ENCODE results near the gene HOMER3.
"Not testable (repeated sequence)": the region's sequence is repeated elsewhere in the genome, so short reads cannot be mapped to it uniquely, and the experiment has no call there.

HOMER3 gene

GRCh38 chr19:18967358-18968146 lies 26.5 kb upstream of the HOMER3 start:
- TF ChIP-seq ZNF274 (IDR thresholded peaks at IDR 0.05; ENCODE audit: low read depth, low read length), result no peak

DNA sequence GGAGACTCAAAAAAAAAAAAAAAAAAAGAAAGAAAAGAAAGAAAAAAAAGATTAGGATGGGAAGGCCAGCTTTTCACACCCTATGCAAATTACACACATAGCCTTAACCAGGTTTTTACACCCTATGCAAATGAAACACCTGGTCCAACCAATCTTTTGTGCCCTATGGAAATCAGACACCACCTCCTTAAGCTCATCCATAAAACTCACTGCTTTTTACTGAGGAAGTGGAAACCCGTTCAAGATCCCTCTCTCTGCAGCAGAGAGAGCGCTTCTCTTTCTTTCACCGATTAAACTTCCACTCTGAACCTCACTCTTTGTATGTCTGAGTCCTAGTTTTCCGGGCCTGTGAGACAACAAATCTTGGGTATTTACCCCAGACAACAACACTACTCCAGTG lies 25.3 kb upstream of the HOMER3 start:
- H3K4me3 ChIP-seq (ENCODE audit: low read length), result no peak overlapping the region
- TF ChIP-seq ZNF274 (IDR thresholded peaks at IDR 0.05; ENCODE audit: low read depth, low read length), result no peak

More at GRCh38 chr19:18967358-18968146, 26.5 kb upstream of the HOMER3 start:
- no peak overlapping the region for H3K4me3 ChIP-seq (ENCODE audit: low read length)

GRCh38 chr19:18964121-18964520 lies 23.1 kb upstream of the HOMER3 start:
- no peak overlapping the region for H3K4me3 ChIP-seq (ENCODE audit: low read length)
- no peak for TF ChIP-seq ZNF274 (IDR thresholded peaks at IDR 0.05; ENCODE audit: low read depth, low read length)

DNA sequence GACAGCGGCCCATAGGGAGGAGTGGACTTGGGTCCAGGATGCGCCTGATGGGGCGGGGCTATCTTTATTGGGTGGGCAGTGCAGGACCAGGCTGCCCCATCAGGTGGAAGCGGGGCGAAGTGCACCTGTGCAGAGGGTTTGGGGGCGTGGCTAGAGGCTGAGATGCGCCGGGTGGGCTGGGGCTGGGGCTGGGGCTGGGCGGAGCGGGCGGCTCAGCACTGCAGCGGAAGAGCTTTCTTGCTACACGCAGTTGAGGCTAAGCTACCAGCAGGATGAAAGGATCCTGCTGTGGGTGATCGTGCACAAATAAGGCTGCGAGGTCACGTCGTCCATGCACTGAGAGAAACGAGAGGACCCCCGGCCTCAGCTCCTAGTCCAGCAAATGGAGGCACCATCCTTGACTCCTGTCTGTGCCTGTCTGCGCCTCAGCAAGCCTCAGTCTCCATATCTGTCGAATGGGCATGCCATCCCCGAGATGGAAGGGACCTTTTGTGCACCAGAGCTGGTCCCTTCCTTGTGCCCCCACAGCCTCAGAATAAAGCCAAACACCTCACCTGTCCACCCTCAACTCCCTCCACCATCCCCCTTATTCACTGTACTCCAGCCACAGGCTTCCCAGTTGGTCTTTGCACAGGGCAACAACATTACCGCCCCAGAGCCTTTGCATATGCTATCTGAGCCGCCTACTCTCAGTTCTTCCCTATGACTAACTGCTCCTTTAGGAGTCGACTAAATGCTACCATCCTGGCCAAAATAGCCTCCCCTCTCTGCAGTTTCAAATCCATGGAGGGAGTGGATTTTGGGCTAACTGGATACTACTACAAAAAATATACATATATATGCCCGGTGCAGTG lies 21.0 kb upstream of the HOMER3 start:
- TF ChIP-seq ZNF274 (IDR thresholded peaks at IDR 0.05; ENCODE audit: low read depth, low read length), result no peak
- H3K4me3 ChIP-seq (ENCODE audit: low read length), result no peak overlapping the region

DNA sequence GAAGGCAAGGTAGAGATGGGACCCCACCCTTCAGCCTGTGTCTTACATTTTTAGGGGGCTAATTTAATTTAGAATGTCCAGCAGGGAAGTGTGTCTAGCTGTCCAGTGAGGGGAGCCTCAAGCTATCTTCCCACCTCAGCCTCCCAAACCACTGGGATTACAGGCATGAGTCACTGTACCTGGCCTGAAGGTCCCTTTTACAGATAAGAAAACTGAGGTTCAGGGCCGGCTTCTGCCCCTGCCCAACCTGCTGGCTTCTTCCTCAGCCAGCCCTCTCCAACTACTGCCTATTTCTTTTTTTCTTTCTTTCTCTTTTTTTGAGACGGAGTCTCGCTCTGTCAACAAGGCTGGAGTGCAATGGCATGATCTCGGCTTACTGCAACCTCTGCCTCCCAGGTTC lies 19.4 kb upstream of the HOMER3 start:
- TF ChIP-seq ZNF274 (IDR thresholded peaks at IDR 0.05; ENCODE audit: low read depth, low read length), result no peak
- H3K4me3 ChIP-seq (ENCODE audit: low read length), result no peak overlapping the region

DNA sequence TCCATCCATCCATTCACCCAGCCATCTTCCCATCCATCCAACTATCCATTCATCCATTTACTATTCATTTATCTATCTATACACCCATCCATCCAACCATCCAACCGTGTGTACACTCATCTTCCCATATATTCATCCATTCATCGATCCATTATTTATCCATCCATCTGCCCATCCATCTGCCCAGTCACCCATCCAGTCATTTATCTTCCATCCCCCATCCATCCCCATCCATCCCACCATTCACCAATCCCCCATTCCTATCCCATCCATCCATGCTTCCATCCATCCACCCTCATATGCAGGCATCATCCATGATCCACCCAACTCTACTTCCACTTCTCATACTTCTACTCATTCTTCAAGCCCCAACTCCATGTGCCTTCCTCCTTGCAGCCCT lies 14.0 kb upstream of the HOMER3 start:
- H3K4me3 ChIP-seq (ENCODE audit: low read length), result no peak overlapping the region
- TF ChIP-seq ZNF274 (IDR thresholded peaks at IDR 0.05; ENCODE audit: low read depth, low read length), result no peak

- TF ChIP-seq ZNF274 (IDR thresholded peaks at IDR 0.05; ENCODE audit: low read depth, low read length), result no peak
- H3K4me3 ChIP-seq (ENCODE audit: low read length), result no peak overlapping the region
Observed at GRCh38 chr19:18954094-18954493, 13.1 kb upstream of the HOMER3 start.

DNA sequence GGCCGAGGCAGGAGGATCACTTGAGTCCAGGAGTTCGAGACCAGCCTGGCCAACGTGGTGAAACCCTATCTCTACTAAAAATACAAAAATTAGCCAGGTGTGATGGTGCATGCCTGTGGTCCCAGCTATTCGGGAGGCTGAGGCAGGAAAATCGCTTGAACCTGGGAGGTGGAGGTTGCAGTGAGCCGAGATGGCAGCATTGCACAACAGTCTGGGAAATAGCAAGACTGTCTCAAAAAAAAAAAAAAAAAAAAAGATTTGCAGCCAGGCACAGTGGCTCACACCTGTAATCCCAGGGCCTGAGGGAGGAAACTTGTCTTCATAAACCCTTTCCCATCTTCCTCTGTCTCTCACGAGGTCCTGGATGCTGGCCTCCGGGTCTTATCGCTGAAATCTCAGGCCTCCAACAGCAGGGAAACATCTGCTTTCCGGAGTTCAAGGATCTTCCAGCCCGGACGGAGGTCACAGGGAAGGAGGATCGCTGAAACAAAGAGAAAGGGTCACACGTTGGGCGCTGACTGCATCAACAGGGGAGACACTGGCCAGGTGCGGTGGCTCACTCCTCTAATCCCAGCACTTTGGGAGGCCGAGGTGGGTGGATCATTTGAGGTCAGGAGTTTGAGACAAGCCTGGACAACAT lies 11.5 kb upstream of the HOMER3 start:
- H3K4me3 ChIP-seq (ENCODE audit: low read length), result not testable (repeated sequence)

GRCh38 chr19:18951721-18952281 lies 10.8 kb upstream of the HOMER3 start:
- TF ChIP-seq ZNF274 (IDR thresholded peaks at IDR 0.05; ENCODE audit: low read depth, low read length), result no peak
- H3K4me3 ChIP-seq (ENCODE audit: low read length), result no peak overlapping the region

DNA sequence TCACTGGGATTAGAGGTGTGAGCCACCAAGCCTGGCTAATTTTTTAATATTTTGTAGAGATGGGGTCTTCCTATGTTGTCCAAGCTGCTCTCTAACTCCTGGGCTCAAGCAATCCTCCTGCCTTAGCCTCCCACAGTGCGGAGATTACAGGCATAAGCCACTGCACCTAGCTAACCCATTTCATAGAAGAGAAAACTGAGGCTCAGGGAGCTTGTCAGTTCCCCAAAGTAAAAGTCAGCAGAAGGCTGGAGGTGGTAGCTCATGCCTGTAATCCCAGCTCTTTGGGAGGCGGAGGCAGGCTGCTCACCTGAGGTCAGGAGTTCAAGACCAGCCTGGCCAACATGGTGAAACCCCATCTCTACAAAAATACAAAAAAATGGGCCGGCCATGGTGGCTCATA lies 8.8 kb upstream of the HOMER3 start:
- TF ChIP-seq ZNF274 (IDR thresholded peaks at IDR 0.05; ENCODE audit: low read depth, low read length), result no peak
- no peak overlapping the region for H3K4me3 ChIP-seq (ENCODE audit: low read length)

- H3K4me3 ChIP-seq (ENCODE audit: low read length), result no peak overlapping the region
Observed at GRCh38 chr19:18948976-18949356, 7.9 kb upstream of the HOMER3 start.

GRCh38 chr19:18948075-18948975 lies 7.3 kb upstream of the HOMER3 start:
- no peak for TF ChIP-seq ZNF274 (IDR thresholded peaks at IDR 0.05; ENCODE audit: low read depth, low read length)
- H3K4me3 ChIP-seq (ENCODE audit: low read length), result no peak overlapping the region

More at GRCh38 chr19:18948976-18949356, 7.9 kb upstream of the HOMER3 start:
- no peak for TF ChIP-seq ZNF274 (IDR thresholded peaks at IDR 0.05; ENCODE audit: low read depth, low read length)

GRCh38 chr19:18946918-18947317 lies 5.9 kb upstream of the HOMER3 start:
- H3K4me3 ChIP-seq (ENCODE audit: low read length), result no peak overlapping the region
- TF ChIP-seq ZNF274 (IDR thresholded peaks at IDR 0.05; ENCODE audit: low read depth, low read length), result no peak
